Activated CD4-positive, alpha-beta T cell treated with anti-CD3 and anti-CD28 coated beads, Interleukin-2, amount 50 U/mL, for 16 hours (primary cell): ENCODE results near the gene LYG1.

Source experiments
- DNase-seq: peaks from one replicate; pipeline ENCODE4 v3.0.0-alpha.2; 2020

LYG1 gene

DNA sequence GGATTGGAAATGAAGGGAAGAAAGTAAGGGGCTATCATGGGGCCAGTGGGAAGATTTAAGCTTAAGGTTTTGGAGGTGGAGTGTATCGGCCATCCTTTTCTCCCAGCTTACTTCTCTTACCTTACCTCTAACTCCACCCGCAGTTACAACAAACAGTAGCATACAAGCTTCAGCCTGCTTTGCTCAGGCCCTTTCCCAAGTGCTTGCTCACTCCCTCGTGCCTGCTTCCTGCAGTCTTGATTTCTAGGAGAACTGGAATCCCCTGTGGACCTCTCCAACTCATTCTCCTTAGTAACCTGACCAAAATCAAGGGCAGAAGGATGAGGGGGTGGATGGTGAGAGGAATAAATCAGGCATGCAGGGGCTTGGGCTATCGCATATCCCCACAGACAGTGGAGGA lies 39.8 kb downstream of the LYG1 start:
- no peak for DNase-seq

DNA sequence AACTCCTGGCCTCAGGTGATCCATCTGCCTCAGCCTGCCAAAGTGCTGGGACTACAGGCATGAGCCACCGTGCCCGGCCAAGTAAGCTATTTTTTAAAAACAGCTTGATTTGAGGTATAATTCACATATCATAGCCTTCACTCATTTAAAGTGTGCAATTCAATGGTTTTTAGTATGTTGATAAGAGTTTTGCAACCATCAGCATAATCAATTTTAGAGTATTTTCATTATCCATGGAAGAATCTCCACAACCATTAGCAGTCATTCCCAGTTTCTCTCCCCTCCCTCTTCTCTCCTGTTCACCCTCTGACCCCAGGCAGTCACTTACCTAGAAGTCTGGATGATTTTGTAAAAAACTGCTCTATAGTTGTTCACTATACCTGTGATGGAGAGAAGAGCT lies 40.8 kb downstream of the LYG1 start:
- no peak for DNase-seq

GRCh38 chr2:99259465-99259864 lies 41.5 kb downstream of the LYG1 start:
- no peak for DNase-seq

DNA sequence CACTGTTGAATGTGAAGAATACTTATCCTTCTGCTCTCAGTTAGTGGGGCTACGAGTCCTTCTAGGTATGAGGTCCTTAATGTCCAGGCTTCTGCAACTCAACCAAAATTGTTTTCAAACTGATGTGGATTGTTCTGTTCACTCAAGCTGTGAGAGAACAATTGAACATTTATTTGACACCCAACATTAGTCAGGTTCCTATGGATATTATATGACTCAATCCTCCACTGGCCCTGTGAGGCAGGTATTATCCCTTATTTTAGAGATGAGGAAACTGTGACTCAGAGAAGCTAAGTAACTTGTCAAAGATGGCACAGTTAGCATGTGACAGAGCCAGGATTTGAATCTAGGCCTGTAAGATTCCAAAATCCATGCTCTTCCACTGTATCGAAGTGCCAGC lies 44.3 kb downstream of the LYG1 start:
- DNase-seq = no peak

GRCh38 chr2:99255491-99256318 lies 45.3 kb downstream of the LYG1 start, which contains the start of gene LYG2:
Gene LYG2, minus strand, starts transcription at chr2:99255666. Its CDS starts 1,406 bp downstream, at chr2:99254260.
- DNase-seq = no peak

DNA sequence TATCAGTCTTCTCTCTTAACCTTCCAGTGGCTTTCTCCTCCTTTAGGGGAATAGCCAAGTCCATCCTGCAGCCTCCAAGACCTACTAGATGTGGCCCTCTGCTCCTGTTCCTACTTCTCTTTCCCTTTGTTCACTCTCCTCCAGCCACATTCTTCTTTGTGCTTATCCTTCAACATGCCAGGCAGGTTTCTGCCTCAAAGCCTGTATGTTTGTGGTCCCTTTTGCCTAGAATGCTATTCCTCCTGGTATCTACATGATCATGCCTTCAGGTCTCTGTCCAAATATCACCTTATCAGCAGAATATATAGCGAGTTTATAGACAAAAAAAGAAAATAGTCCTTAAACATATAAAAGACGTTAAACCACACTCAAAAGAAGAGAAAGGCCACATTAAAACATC lies 51.0 kb downstream of the LYG1 start:
- DNase-seq = no peak

GRCh38 chr2:99242151-99242550 lies 58.8 kb downstream of the LYG1 start:
- no peak for DNase-seq

- DNase-seq = no peak
Measured at GRCh38 chr2:99240431-99240830, 60.6 kb downstream of the LYG1 start.

DNA sequence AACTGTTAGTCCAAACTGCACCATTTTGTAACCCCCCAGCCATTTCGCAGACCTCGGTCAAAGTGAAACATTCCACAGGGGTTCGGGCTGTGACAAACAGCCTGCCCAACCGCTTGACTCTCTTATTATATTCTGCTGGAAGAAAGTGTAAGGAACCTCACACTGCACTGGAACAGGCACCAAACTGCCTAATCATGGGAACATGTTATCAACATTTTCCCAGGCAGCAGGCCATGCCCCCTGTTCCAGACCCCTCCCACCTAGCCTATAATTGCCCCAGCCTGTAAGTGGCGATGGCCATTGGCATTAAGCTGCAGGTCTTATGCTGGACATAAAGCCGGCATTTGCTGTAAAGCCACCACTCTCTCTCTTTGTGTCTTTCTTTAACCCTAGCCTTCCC lies 62.4 kb downstream of the LYG1 start:
- no peak for DNase-seq
